ENCODE data around the gene LSM7. TPM values are rescaled to one million over a fixed set of nuclear protein-coding genes. Genes with fewer than 3 reads are reported as not detected.

Gene LSM7
- polyA plus RNA-seq, 1 experiment, result 165 TPM

DNA sequence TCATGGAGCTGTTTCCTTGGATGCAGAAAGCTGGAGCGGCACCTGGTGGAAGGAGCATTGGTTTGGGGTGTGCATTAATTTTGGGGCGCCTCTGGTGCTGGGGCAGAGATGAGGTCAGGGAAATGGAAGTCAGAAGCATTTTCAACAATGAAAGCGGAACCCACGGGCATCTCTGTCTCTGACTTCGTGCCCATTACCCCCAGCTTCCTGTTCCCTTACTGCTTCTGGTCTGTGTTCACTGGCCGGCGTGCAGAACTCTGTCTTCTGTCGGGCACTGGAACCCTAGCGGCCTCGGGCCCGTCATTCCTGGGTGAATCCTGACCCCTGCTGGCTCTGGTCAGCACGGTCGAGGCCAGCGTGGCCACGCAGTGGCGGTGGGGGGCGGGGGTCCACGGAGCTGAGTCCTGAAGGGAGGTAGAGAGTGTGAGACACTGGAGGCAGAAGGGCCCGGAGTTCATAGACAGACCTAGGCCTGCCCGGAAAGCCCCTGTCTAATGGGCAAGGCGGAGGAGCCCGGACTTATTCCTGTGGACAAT, 12.5 kb downstream of the LSM7 start:
- ChIA-PET POLR2A (interaction anchor here (0.6 kb wide), 1 partner anchor 12 kb away, joined by 3 read pairs; the partner anchor contains the start of gene LSM7), CTCF (interaction anchor here (0.6 to 3.4 kb wide), 30 partner anchors 8 to 542 kb away, joined by 3 to 35 read pairs (median 4); partner anchors contain the start of genes LSM7, PEAK3, PLEKHJ1 and SPPL2B)

DNA sequence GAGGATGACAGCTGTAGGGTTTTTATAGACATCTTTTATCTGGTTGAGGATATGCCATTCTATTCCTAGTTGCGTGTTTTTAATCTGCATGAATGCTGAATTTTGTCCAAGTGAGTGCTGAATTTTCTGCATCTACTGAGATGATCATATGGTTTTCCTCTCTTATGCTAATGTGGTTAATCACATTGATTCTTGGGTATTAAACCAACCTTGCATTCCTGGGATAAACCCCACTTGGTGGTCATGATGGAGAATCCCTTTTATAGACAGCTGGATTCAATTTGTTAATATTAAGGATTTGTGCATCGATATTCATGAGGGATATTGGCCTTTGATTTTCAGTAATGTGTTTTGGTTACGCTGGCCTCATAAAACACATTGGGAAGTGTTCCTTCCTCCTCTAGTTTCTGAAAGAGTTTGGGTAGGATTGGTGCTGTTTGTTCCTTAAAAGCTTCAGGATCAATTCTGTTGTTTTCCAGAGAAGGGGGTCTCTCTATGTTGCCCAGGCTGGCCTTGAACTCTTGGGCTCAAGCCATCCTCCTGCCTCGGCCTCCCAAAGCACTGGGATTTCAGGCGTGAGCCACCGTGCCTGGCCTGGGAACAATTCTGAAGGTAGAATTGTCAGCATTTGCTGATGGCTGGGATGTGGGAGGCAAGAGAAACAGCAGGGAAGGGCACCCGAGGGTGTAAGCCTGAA, 13.1 kb downstream of the LSM7 start:
- CTCF ChIA-PET, result interaction anchor here (0.7 to 3.4 kb wide), 22 partner anchors 8 to 386 kb away, joined by 3 to 35 read pairs (median 5); partner anchors contain the start of genes LSM7, PEAK3, PLEKHJ1 and SPPL2B

More for the DNA sequence above, 12.5 kb downstream of the LSM7 start:
- DNase-seq (ENCODE audit: low read depth), result no peak
- Histone ChIP-seq H3K4me3 (ENCODE audit: low read depth, low read length) (no peak overlapping the region), H3K27me3 (ENCODE audit: control insufficient read depth, insufficient read depth, low read length) (peaks cover 4% of the 10 kb centered on the region), H3K36me3 (ENCODE audit: control insufficient read depth, insufficient read depth, low read length) (no peaks in the 10 kb centered on the region)
- TF ChIP-seq, protein P1, sequence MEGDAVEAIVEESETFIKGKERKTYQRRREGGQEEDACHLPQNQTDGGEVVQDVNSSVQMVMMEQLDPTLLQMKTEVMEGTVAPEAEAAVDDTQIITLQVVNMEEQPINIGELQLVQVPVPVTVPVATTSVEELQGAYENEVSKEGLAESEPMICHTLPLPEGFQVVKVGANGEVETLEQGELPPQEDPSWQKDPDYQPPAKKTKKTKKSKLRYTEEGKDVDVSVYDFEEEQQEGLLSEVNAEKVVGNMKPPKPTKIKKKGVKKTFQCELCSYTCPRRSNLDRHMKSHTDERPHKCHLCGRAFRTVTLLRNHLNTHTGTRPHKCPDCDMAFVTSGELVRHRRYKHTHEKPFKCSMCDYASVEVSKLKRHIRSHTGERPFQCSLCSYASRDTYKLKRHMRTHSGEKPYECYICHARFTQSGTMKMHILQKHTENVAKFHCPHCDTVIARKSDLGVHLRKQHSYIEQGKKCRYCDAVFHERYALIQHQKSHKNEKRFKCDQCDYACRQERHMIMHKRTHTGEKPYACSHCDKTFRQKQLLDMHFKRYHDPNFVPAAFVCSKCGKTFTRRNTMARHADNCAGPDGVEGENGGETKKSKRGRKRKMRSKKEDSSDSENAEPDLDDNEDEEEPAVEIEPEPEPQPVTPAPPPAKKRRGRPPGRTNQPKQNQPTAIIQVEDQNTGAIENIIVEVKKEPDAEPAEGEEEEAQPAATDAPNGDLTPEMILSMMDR (IDR thresholded peaks at IDR 0.05; ENCODE audit: insufficient read depth, low read depth, low read length), result peak; percentile 81

DNA sequence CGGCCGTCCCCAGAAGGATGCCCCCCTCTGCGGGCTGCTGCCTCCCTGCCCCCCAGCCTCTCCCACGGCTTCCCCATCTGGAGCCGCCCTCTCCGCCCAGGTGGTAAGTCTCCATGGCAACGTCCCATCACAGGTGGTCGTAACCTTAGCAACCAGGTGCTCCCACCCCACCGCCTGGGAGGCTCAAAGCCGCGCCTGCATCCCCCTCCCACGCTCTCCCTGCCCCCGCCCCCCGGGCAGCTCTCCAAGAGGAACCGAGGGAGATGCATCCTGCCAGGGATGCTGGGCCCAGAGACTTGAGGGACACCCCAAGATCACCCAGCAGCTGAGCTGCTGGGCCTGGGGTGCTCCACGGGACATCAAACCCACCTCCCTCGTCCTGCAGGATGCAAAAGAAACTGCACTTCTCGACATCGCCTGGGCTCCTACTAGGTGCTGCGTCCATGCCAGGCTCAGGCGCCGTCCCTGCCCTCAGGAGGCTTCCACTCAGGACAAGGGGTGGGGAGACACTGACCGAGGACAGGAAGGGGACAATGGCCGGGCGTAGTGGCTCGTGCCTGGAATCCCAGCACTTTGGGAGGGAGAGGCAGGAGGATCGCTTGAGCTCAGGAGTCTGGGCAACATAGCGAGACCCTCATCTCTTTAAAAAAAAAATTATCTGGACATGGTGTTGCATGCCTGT, 15.4 kb downstream of the LSM7 start:
- no peak for DNase-seq (ENCODE audit: low read depth)
- Histone ChIP-seq H3K27me3 (ENCODE audit: control insufficient read depth, insufficient read depth, low read length) (peaks cover 7% of the 10 kb centered on the region), H3K36me3 (ENCODE audit: control insufficient read depth, insufficient read depth, low read length) (no peaks in the 10 kb centered on the region), H3K4me3 (ENCODE audit: low read depth, low read length) (no peak overlapping the region)
- CTCF ChIA-PET, result interaction anchor here (0.8 kb wide), 1 partner anchor 77 kb away, joined by 3 read pairs; the partner anchor contains the start of gene PLEKHJ1
- TF ChIP-seq, protein P1 (IDR thresholded peaks at IDR 0.05; ENCODE audit: insufficient read depth, low read depth, low read length), result no peak
- POLR2A ChIA-PET, result no interaction called here

More for the DNA sequence above, 13.1 kb downstream of the LSM7 start:
- DNase-seq (ENCODE audit: low read depth), result no peak
- TF ChIP-seq, protein P1 (IDR thresholded peaks at IDR 0.05; ENCODE audit: insufficient read depth, low read depth, low read length), result no peak
- POLR2A ChIA-PET, result no interaction called here
- Histone ChIP-seq H3K4me3 (ENCODE audit: low read depth, low read length) (no peak overlapping the region), H3K36me3 (ENCODE audit: control insufficient read depth, insufficient read depth, low read length) (no peaks in the 10 kb centered on the region), H3K27me3 (ENCODE audit: control insufficient read depth, insufficient read depth, low read length) (peaks cover 4% of the 10 kb centered on the region)

DNA sequence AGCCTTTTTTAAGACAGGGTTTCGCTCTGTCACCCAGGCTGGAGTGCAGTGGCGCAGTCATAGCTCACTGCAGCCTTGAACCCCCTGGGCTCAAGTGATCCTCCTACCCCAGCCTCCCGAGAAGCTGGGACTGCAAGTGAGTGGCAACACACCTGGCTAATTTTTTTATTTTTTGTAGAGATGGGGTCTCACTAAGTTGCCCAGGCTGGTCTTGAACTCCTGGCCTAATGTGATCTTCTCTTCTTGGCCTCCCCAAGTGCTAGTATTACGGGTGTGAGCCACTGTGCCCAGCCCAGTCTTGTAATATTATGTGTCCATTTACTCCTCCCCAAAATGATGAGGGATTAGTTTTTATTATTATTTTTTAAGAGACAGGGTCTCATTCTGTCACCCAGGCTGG, 17.3 kb downstream of the LSM7 start:
- Histone ChIP-seq H3K36me3 (ENCODE audit: control insufficient read depth, insufficient read depth, low read length) (no peaks in the 10 kb centered on the region), H3K27me3 (ENCODE audit: control insufficient read depth, insufficient read depth, low read length) (peaks cover 12% of the 10 kb centered on the region), H3K4me3 (ENCODE audit: low read depth, low read length) (no peak overlapping the region)
- POLR2A ChIA-PET, result no interaction called here
- CTCF ChIA-PET, result interaction anchor here (1.2 to 1.4 kb wide), 3 partner anchors 8 to 37 kb away, joined by 3 to 4 read pairs (median 3); no protein-coding TSS in a partner anchor
- TF ChIP-seq, protein P1 (IDR thresholded peaks at IDR 0.05; ENCODE audit: insufficient read depth, low read depth, low read length), result no peak
- no peak for DNase-seq (ENCODE audit: low read depth)
